Panc1 (cell line): Measurements from ENCODE around the gene MSH3.
"Not testable (repeated sequence)": the region's sequence is repeated elsewhere in the genome, so short reads cannot be mapped to it uniquely, and the experiment has no call there.

Experiments
- CTCF ChIP-seq: fragments of 450-650 bp; IDR thresholded peaks from 2 replicates; pipeline ENCODE4 v1.5.1; 2017; ENCODE audit warnings: mild to moderate bottlenecking
- POLR2AphosphoS5 ChIP-seq: IDR thresholded peaks from 2 replicates; pipeline ENCODE4 v1.6.1; 2012; ENCODE audit warnings: mild to moderate bottlenecking, low read depth, low read length, moderate library complexity
- REST ChIP-seq, 2 experiments: IDR thresholded peaks; 2 replicates each; pipeline ENCODE4 v1.6.1; 2011 to 2012; ENCODE audit warnings: low read depth in 2 of 2, control low read depth in 1 of 2, low read length in 1 of 2, mild to moderate bottlenecking in 1 of 2, moderate library complexity in 1 of 2; ENCODE audit not compliant: insufficient read depth in 1 of 2
- SIN3A ChIP-seq: IDR thresholded peaks from 2 replicates; pipeline ENCODE4 v1.6.1; 2012; ENCODE audit warnings: low read depth, mild to moderate bottlenecking, low read length, moderate library complexity, borderline replicate concordance; ENCODE audit not compliant: insufficient read depth

GRCh38 chr5:80740488-80740887 lies 86.0 kb downstream of the MSH3 start:
- not testable (repeated sequence) for TF ChIP-seq POLR2AphosphoS5; CTCF; SIN3A; REST (IDR thresholded peaks at IDR 0.05; ENCODE audit: insufficient read depth in 1 of 2, low read depth in 2 of 2, low read length in 1 of 2)
